Hematopoietic multipotent progenitor cell treated with erythropoietin and hydrocortisone succinate and interleukin-3 and kit ligand, for 17 days (in vitro differentiated cells): ENCODE data around the gene SHFL.
A peak's percentile ranks its signal among the peaks of the same experiment; 100 is the strongest.

Source experiments
- DNase-seq: peaks from one replicate; pipeline ENCODE4 v3.0.0-alpha.2; 2015; ENCODE audit warnings: low spot score

Gene SHFL

DNA sequence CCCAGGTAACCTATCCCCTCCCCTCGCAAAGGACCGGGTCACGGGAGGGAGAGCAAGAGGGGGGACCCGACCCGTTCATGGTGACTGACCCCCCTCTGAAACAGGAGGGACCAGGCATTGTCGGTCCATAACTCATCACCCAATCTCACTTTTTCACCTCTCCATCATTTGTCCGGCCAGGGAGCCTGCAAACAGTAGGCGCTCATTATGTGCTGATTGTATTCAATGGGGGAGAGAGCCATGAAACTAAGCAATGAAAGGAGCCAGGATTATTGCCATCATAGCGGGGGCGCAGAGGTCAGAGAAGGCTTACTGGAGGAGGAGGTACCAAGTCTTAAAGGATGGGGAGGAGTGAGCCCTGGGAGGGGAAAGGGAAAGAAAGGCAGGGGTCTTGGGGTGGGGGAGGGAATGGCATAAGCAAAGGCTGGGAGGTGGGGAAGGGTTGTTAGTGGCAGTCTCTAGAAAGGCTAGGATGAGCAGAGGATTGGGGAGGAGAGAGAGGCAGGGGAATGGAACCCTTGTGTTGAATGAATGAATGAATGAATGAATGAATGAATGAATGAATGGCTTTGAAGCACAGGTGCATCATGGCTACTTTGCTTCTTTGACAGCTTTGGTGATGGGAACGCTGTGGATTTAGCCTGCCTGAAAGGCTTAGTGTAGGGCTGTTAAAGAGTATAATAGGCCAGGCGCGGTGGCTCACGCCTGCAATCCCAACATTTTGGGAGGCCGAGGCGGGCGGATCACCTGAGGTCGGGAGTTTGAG lies 1.4 kb downstream of the SHFL start:
- no peak for DNase-seq

DNA sequence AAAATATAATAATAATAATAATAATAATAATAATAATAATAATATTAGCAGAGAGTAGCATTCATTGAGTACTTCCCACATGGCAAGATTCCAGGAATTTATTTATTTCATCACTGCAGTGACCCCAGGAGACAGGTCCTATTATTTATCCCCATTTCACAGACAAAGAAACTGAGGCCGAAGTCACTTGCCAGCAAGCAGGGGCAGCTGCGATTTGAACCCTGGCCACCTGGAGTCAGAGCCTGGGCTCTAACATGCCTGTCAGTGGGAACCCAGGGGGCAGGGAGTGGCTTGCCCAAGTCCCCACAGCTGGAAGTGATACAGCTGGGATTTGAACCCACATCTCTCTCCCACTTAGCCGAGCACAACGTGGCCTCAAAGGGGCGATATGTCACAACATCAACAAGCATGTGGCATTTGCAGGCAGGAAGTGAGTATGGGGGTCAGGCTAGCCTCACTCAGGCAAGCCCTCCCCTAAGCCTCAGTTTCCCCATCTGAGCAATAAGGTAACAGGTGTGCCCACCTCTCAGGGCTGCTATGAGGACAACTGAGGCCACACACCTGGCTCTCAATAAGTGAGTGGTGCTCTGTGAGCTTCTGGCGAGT lies 2.9 kb downstream of the SHFL start:
- DNase-seq: no peak

DNA sequence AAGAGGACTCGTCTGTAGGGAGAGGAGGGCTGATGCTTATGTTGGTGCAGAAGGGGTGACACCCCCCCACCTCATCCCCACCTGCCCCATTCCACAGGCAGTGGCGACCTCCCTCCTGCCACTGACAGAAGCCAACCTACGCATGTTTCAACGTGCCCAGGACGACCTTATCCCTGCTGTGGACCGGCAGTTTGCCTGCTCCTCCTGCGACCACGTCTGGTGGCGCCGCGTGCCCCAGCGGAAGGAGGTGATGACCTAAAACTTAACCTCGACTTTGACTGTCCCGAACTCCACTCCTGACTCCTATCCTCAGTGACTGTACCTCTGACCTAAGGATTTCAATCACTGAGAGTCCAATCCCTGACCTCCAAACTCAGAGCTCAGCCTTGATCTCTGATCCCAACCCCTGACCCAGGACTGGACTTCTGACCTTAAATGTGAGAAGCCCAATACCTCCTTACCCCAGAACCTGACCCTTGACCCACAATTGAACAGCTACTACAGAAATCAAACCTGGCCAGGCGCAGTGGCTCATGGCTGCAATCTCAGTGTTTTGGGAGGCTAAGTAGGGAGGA lies 3.8 kb downstream of the SHFL start:
- no peak for DNase-seq

DNA sequence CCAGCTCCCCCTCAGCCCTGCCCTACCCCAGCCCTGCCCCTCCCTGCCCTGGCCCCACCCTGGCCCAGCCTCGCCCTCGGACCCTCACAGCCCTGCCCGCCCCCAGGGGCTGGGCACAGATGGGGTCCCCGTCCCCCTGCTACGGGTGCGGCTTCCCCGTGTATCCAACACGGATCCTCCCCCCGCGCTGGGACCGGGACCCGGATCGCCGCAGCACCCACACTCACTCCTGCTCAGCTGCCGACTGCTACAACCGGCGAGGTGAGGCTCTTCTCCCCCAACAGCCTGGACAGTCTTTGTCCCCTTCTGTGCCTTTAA lies 5.2 kb downstream of the SHFL start:
- DNase-seq: no peak

DNA sequence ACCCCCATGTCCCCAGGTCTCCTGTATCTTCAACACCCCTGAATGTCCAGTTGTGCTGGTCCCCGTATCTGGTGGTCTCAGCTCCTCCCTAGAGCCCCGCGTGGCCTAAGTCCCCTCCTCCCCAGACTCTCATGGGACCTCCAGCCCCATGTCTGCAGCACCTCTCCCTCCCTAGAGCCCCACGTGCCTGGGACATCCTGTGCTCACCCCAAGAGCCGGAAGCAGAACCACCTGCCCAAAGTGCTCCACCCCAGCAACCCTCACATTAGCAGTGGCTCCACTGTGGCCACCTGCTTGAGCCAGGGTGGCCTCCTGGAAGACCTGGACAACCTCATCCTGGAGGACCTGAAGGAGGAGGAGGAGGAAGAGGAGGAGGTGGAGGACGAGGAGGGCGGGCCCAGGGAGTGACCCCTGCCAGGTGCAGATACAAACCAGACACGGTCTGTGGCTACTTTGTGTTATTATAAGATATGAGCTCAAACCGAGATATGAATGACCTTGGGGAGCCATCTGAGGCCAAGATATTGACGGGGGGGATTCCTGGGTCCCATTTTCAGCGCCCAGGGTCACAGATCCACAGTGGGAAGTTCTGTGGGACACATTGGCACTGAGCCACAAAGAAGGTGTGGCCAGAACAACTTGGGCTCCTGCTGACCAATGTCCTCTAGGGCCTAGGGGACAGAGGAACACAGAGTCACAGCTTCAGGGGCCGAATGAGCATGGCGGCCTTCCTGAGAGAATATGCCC lies 6.0 kb downstream of the SHFL start:
- peak; percentile 20 for DNase-seq

DNA sequence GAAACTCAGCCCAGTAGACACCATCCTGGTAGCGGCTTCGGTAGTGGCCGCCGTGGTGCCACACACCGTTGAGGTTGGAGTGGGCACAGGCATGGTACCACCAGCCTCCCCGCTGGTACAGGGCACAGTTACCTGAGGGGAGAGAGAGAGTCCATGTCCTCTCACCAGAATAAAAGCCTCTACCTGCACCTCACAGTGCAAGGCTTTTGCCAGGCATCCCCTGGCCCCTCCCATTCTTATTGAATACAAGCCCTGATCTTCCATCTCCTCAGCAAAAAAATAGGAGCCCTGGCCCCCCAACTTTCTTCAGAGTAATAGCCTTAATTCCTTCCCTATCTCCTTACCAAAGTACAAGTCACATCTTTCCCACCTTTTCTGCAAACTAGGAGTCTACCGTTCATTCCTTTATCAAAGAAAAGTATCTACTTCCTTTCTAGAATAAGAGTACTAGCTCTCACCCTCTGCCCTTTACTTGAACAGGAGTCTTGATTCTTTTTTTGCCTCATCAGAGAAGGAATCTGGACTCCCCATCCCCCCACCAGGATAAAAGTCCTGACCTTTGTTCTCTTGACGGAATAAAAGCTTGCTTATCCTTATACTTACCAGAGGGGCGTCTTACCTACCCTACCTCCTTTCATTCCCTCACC lies 6.7 kb downstream of the SHFL start:
- DNase-seq: no peak

DNA sequence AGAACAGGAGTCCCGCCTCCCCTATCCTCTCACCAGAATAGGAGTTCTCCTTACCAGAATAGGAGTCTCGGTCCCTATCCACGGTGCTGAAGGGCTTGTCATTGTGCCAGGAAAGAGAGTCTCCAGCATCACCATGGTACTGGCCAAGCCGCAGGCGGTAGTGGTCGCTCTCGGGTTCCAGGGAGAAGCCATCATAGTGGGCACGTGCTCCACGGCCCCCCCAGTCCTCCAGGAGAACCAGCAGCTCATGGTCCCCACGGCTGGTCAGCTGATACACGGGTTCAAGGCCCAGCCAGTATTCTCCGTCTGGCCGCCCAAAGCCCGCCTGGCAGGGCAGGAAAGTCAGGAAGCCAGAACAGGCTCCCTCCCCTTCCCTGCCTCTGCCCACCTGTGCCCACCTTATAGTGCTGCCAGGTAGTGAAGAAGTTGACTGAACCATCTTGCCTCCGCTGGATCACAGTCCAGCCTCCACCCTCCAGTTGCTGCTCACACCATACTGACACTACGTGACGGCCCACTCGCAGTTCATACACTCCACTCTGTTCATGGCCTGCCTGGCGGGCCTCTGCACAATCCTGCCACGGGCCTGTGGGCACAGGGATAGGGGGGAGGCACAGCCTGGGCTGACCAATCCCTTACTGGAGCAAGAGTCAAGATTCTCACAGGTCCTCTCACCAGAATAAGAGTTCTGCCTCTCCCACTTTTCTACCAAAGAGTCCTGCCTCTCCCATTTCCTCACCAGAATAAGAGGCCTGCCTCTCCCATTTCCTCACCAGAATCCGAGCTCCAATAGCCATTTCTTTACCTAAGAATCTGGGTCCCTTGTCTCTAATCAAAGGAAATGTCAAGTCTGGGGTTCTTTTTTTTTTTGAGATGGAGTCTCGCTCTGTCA lies 7.4 kb downstream of the SHFL start:
- DNase-seq: no peak

DNA sequence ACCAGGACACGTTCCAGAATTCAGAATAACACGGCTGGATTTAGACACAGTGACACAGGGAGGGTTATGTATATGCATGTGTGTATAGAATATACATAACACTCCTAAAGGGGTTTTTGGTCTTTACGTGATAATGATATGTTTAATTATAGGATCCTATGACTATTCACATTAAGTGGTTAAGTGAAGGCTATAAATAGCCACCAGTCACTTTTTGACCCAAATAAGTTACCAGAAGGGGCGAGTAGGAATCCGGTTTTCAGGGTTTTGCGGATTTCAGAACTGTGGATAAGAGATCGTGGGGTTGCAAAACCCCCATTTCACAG lies 9.5 kb downstream of the SHFL start:
- peak; percentile 7 for DNase-seq

- DNase-seq: peak; percentile 90
Measured at GRCh38 chr19:10095948-10096614, 10.0 kb downstream of the SHFL start.

- no peak for DNase-seq
Measured at GRCh38 chr19:10096615-10096963, 10.5 kb downstream of the SHFL start.

DNA sequence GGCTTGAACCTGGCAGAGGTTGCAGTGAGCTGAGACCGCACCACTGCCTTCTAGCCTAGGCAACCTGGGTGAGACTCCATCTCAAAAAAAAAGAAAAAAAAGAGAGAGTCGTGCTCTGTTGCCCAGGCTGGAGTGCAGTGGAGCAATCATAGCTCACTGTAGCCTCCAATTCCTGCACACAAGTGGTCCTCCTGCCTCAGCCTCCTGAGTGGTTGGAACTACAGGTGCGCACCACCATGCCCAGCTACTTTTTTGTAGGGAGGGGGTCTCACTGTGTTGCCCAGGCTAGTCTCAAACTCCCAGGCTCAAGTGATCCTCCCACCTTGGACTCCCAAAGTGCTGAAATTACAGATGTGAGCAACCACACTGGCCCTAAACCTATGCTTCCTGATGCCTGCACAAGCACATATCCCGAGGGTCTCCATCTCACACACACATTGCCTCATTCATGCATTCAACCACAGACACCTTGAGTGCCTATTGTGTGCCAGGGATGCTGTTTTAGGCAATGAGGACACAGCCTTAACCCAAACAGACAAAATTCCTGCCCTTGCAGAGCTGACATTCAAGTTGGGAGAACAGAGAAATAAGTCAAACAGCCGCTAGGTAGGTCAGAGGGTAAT lies 14.2 kb downstream of the SHFL start:
- no peak for DNase-seq

GRCh38 chr19:10102787-10103236 lies 16.7 kb downstream of the SHFL start:
- no peak for DNase-seq

DNA sequence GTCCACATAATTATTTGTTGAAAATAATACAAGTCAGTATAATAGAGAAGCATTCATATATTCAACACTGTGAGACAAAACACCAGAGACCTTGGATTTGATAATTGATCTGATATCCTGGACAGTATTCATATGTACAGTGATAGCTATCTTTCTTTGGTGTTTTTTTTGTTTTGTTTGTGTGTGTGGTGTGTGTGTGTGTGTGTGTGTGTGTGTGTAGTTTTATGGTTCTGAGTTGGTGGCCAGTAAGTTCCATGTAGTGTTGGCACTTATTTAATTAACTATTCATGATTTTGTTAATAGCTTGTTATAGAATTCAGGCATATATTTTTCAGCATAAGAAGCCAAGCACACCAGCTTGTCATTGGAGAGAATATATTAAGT lies 18.0 kb downstream of the SHFL start:
- DNase-seq: no peak

DNA sequence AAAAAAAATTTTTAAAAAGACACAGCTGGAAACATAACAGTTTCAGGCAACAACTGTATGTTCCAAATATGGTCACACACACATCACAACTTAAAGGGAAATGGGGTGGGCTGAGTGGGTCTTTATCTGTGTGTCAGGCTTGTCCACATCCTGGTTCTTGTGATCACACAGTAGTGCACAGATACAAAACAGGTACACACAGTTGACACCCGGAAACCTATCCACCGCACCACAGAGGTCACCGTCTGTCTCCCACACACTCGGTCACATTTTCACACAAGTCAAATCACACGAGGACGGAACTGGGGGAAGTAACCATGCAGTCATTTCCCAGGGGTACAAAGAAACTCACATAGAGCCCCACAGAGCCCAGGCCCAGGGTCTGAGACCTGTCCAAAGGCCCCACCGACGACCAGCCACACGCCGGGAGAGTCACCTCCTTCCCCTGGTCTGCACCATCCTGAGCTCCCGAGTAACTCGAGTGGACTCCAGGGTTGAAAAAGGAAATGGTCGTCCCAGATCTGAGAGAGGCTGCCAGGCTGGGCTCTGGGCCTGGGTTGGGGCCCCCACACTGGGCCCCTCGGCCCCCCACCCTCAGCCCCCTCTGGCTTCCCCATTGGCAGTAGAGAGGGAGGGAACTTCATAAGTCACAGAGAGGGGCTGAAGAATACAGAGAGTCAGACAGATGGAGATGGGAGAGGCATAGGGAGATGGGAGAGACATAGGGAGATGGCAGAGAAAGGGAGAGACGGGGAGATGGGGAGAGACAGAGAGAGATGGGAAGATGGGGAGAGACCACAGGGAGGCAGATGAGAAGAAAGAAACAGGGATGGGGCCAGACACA lies 18.8 kb downstream of the SHFL start:
- no peak for DNase-seq

- DNase-seq: no peak
Measured at GRCh38 chr19:10105509-10106099, 19.5 kb downstream of the SHFL start.

GRCh38 chr19:10106100-10106936 lies 20.2 kb downstream of the SHFL start, which contains the start of gene PPAN:
Gene PPAN (plus strand): TSS chr19:10106362. CDS start chr19:10106395, 33 bp downstream.
- peak; percentile 99 for DNase-seq

DNA sequence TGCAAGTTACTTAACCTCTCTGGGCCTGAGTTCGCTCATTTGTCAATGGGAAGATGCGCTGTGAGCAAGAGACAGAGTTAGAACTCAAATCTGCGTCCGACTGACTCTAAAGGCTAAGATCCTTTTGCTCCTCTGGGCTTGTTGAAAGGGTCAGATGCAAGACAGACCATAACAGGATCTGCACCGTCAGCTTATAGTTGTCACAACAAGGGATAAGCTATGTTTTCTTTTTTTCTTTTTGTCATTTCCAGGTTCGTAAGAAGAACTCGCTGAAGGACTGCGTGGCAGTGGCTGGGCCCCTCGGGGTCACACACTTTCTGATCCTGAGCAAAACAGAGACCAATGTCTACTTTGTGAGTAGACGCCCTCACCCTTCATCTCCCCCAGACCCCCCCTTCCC lies 21.1 kb downstream of the SHFL start:
- DNase-seq: no peak

DNA sequence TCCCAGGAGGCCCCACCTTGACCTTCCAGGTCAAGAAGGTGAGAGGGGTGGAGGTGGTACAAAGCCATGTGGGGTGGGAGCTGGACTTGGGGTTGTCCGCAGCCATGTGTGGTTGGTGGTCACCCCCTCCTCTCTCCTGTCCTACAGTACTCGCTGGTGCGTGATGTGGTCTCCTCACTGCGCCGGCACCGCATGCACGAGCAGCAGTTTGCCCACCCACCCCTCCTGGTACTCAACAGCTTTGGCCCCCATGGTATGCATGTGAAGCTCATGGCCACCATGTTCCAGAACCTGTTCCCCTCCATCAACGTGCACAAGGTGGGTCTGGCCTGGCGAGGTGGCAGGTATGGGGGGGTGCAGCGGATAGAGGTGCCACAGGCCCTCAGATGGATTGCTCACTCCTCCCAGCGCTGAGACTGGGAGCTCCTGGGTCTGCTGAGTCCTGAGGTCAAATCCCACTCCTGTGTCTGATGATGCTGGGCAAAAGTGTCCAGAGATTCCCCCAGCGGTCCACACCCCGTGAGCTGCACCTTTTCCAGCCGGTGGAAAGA lies 21.8 kb downstream of the SHFL start:
- no peak for DNase-seq
